Cortex of kidney (tissue), 1 donor: Measurements from ENCODE around the gene PIGU.
"Not testable (repeated sequence)": the region's sequence is repeated elsewhere in the genome, so short reads cannot be mapped to it uniquely, and the experiment has no call there.

Experiments
- DNase-seq: peaks from one replicate; lab custom pipeline; 2025; lab: John Stamatoyannopoulos, UW

PIGU gene

DNA sequence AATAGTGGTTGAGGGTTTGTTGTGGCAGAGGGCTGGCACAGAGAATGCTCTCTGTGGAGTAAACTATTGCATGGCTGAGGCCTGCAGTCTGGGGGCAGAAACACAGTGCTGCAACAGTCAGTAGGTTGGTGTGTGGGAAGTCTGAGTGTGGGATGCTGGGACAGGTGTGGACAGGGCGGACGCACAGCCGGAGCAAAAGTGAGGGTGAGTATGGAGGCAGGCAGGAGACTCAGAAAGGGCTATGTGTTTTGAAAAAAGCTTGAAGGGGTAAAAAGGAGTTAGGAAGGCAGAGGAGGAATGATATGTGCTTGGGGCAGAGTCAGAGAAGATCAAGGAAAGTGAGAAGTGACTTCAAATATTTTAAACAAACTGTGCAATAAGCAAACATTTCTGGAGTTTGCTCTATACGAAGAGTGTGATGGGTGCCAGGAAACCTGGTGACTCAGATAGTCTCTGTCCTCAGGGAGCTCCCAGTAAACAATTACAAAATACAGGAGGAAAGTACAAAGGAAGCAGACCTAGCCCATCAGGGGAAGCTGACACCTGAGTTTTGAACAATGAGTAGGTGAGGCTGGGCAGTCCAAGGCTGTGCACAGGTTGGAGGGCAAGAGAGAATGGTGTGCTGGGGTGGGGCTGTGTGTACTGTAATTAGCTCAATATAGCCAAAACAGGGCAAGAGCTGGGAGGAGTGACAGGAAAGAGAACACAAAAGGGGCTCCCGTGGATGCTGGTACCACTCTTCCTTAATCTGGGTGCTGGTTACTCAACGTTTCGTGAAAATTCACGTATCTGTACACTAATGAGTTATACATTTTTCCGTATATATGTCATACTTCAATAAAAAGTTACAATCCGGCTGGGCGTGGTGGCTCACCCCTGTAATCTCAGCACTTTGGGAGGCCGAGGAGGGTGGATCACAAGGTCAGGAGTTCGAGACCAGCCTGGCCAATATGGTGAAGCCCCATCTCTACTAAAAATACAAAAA lies 55.2 kb downstream of the PIGU start:
- no peak for DNase-seq

DNA sequence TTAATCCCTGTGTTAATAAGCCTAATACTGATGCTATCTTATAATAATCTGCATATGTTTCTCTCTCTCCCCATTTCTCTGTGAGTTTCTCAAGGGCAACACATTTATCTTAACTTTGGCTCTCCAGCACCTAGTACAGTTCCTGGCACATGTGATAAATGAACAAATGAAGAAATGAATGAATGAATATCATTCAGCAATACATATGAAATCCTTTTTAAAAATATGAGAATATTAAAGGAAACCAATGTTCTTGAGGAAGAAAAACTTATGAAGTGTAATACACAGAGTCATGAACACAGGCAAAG lies 55.9 kb downstream of the PIGU start:
- no peak for DNase-seq

DNA sequence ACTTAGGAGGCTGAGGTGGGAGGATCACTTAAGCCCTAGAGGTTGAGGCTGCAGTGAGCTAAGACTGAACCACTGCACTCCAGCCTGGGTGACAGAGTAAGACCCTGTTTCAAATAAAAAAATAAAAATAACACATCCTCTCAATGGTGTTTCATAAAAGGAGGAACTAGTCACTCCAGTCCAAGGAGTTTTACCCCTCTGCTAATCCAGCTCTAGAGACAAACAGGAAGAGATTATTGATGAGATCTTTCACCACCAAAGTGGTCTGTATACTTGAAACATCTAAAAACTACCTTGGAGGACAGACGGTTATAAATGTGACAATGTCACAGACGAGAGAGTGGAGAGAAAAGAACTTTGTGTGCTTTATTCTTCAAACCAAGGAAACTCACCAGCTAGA lies 58.2 kb downstream of the PIGU start:
- no peak for DNase-seq

DNA sequence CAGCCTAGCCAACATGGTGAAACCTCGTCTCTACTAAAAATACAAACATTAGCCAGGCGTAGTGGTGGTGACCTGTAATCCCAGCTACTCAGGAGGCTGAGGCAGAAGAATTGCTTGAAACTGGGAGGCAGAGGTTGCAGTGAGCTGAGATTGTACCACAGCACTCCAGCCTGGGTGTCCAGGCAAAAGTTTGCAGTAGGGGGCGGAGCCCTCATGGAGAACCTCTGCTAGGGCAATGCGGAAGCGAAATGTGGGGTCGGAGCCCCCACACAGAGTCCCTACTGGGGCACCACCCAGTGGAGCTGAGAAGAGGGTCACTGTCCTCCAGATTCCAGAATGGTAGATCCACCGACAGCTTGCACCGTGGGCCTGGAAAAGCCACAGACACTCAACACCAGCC lies 60.0 kb downstream of the PIGU start:
- not testable (repeated sequence) for DNase-seq

DNA sequence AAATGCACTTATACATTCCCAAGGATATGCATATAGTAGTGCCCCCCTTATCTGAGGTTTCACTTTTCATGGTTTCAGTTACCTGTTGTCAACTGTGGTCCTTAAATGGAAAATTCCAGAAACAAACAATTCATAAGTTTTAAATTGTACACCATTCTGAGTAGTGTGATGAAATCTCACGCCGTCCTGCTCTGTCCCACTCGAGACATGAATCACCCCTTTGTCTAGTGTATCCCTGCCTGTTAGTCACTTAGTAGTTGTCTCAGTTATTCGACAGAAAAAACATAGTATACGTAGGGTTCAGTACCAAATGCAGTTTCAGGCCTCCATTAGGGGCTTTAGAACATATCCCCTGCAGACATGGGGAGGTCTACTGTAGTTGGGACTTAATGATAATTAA lies 61.4 kb downstream of the PIGU start:
- no peak for DNase-seq

DNA sequence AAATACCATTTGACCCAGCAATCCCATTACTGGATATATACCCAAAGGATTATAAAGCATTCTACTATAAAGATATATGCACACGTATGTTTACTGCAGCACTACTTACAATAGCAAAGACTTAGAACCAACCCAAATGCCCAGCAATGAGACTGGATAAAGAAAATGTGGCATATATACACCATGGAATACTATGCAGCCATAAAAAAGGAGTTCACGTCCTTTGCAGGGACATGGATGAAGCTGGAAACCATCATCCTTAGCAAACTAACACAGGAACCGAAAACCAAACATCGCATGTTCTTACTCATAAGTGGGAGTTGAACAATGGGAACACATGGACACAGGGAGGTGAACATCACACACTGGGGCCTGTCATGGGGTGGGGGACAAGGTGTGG lies 64.9 kb downstream of the PIGU start:
- DNase-seq, result not testable (repeated sequence)

DNA sequence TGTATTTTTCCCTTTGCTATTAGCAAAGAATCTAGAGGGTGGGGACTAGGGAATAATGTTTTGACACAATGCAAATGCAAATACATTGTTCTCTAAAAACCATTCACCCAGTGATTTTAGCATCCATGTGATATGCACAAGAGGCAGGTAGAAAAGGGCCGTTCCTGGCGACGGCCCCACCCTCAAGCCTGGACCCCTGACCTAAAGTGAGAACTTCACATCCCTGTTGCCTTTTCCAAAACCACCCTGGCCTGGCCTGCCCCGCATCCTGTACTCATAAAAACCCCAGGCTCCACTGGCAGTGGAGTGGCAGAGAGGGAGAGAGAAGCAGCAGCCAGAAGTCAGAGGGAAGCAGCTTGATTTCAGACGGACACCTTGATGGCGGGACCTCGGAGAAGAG lies 69.8 kb downstream of the PIGU start:
- no peak for DNase-seq

DNA sequence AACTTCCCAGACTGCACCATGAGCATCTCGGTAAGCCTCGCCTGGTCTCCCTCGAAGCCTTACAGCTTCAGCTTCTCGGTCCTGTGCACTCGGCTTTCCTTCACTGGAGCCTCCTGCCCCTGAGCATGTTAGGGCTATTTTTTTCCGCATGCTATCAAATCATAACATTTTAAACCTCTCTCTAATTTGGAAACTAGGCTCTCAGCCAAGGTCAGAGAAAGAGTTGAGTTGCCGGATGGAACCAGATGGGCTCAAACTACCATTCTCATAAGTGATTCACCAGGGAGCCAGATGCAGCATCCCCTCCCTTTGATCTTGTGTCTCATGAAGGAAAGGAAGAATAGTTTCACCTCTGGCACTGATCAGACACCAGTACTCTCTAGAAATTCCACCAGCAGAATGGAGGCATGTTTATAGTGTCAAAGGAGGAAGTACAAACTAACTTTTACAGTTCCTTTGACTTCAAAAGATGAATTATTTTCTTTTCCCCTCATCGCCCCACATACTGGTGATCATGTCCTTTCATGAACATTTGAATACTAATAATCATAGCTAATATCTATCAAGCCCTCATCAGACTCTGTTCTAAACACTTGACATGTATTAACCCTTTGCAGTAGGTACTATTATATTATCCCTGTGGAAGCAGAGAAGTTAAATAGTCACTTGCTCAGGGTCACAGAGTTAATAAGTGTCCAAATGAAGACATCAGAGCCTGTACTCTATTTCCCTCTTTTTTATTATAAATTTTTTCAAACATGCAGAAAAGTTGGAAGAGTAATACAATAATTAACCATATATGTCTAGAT lies 71.7 kb downstream of the PIGU start:
- no peak for DNase-seq

DNA sequence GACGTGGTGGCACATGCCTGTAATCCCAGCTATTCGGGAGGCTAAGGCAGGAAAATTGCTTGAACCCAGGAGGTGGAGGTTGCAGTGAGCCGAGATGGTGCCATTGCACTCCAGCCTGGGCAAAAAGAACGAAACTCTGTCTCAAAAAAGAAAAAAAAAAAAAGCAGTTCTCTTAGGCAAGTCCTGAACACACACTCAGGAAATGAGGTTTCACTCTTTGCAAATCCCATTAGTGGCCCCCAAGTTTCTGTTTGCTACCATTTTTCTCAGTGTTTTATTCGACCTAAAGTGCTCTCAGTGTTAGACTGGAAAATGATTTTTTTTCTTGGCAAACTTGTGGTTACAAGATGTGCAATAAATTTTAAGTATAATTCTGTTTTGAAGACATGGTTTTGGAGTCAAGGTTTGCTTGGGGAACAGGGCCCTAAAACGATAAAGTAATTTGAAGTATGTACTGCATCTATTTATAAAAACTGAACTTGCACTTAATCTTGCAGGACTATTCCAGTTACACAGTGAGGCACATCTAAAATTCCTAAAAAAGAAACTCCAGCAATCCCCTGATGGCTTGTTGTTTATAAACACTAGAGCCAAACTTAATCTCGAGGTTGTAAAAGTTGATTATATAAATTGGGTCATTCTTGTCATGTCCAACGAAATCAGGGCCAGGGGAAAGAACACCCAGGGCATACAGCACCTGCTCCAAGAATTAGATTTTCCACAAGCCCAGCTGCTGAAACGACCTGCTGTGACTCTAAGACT lies 75.8 kb downstream of the PIGU start:
- no peak for DNase-seq

DNA sequence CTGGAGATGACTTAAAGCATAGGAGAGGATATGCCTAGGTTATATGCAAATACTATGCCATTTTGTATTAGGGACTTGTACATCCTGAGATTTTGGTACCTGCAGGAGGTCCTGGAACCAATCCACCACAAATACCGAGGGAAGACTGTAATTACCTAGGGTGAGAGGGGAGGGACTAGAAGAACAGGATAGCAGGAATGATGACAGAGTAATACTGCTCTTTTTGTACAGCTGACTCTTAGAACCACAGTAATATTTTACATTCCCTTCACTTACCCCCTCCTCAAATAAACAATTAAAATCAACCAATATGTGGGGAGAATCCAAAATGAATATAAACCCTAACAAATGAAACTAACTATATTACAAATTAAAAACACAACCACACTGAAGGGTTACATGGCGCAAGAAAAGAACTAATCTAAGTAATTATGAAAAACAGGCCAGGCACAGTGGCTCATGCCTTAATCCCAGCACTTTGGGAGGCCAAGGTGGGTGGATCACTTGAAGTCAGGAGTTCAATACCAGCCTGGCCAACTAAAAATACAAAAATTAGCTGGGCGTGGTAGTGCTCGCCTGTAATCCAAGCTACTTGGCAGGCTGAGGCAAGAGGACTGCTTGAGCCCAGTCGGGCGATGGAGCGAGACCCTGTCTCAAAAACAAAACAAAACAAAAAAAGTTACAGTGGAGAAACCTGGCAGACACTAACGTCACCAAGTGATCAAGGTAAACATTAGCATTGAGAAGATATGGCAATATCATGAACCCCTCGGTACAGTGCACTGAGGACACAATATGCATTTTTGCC lies 81.3 kb downstream of the PIGU start:
- no peak for DNase-seq

DNA sequence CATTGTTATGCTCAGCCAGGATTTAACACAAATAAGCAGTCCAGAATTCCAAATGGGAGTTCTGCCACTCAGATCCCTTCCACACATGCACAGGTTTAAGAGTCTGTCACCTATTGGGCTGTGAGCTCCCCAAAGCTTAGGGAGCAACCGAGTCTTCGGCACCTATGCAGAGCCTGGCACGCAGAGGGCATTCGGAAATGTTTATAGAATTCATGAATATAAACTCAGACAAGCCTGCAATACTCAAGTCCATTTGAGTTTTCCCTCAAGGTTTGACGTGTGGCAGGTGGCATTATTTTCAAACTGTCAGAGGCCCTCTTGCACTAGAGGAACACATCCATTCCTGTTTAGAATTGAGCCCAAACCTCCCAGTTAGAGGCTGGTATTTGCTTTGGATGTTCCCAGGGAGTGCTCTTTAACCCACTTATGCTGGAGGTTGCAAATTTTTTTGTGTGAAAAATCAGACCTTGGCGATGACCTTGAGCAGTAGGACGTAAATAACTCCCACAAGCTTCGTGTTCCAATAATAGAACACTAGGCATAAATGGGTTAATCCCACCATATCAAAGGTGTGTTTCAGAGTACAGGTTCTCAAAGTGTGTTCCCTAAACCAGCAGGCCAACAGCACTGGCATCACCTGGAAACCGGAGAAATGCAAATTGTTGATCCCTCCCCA lies 90.3 kb downstream of the PIGU start:
- no peak for DNase-seq

DNA sequence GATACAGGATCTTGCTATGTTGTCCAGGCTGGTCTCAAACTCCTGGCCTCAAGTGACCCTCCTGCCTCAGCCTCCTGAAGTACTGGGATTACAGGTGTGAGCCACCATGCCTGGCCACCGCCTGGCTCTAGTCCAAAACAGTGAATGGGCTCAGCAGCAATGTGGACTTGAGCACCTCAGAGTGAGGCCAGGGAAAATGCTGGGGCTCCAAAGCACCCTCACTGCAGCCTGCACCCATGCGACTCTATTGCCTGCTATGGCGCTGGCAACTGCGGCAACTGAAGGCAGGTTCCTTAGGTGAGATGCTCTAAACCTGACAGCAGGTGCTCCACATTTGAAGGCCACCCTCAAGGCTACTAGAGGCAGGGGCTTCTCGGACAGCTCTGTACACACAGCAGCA lies 91.9 kb downstream of the PIGU start:
- DNase-seq, result no peak

DNA sequence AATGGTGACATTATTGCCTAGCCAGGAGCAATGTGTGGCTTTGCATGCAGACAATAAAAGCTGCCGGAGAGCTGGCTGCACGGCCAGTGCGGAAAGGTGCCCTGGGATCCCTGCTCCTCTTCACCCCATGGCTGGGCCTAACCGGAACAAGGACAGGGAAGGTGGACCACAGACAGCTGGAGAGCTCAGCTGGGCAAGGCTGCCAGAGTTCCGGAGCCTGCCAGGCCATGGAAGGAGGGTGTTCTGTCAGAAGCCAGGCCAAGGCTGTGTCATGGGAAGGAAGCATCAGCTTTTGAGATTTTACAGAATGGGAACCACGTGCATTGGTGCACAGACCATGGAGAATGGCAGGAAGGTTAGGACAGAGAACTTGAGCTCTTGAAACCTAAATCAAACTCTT lies 93.3 kb downstream of the PIGU start:
- DNase-seq, result no peak

DNA sequence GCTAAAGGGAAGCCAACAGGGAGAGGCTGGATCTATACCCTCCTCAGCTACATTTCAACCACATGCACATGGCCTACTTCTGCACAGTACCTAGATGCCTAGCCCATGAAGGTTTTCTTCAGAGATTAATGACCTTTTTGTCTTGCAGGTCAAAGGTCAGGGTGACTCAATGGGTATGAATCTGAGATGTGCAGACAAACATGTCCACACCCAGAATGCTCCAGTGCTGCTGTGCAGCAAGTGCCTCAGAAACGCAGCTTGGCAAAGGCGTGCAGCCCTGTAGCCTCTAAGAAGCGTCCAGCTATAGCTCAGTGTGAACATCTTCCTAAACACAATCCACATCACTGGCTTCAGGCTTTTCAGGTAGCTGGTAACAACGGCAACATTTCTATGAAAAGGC lies 94.0 kb downstream of the PIGU start:
- no peak for DNase-seq

DNA sequence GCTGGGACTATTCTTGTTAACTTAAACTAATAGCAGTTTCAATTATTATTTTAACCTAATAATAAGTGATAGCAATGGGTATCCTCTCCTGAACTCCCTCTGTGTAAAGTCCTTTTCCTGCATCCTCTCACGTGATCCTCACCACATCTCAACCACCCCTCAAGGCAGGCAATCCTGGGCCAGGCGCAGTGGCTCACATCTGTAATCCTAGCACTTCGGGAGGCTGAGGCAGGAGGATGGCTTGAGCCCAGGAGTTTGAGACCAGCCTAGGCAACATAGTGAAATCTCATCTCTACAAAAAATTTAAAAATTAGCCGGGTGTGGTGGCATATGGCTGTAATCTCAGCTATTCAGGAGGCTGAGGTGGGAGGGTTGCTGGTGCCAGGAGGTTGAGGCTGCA lies 94.7 kb downstream of the PIGU start:
- no peak for DNase-seq

DNA sequence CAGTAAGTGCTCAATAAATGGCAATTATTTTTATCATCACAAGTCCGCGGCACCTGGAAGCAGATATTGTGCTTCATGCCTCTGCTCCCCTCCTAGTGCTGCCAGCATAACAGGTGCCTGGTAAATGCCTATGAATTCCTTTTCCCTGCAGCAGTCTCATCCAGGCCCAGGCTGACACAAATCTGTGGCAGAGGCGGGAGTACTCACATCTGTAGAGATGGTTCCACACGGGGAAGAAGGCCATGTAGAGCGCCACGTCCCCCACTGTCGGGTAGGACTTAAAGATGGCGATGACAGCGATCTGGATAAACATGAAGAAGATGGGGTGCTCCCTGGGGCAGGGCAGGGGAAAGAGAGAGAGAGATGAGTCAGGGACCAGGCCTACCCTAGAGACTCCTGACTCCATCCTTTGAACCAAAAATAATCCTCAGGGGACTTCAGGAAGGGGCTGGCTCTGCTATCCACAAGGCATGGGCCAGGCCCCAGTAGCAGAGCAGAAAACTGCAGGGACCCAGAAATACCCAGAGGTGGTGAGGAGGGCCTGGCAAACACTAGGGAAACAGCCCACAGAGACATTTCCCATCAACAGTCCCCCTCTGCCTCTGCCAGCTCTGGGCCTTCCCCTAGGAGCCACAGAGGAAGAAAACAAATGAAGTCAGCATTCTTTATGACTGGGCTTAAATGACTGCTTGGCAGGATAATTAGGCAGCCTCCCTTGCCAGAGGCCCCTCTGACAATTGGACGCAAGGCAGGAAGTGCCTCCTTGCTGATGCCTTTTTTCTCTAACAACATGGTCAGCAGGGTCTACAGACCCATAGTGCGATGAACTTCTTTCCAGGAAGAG lies 95.3 kb downstream of the PIGU start:
- no peak for DNase-seq

DNA sequence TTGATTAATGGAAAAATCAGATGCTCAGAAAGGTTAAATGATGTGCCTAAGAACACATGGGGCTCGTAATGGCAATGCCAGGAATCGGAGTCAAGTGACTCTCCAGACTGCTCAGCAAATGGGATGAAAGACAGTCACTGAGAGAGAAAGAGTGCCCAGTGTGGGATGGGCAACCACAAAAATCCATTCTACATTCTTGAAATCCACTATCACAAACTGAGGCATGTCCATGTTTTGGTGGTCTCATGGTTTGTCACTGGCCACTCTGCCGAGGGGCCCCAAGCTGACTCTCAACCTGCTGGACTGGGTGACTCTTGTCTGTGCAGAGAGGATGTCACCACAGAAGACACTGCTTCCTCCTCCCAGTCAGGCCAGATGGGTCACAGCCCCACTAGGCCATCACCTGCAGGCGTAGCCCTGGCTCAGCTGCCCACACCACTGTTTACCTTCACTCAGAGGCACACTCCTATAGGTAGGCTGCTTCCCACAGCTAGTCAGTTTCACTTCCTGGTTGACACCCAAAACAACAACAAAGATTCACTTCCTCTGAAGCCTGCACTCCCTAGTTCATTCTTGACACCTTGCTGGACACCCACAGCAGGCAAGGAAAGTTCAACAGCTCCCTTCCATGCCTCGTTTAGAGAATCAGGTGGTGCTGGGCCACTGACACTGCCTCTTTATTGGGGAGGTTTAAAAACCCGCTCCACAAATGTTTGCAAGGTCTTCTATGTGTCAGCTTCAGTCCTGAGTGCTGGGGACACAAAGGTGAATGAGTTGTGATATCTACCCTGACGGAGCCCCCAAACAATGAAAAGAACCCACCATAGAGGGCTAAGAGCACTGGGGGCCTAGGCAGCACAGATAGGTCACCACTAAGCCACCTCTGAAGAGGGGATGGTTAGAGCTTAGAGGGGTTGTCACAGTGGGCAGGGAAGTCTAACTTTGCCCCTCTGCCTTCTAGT lies 96.6 kb downstream of the PIGU start:
- DNase-seq, result no peak

DNA sequence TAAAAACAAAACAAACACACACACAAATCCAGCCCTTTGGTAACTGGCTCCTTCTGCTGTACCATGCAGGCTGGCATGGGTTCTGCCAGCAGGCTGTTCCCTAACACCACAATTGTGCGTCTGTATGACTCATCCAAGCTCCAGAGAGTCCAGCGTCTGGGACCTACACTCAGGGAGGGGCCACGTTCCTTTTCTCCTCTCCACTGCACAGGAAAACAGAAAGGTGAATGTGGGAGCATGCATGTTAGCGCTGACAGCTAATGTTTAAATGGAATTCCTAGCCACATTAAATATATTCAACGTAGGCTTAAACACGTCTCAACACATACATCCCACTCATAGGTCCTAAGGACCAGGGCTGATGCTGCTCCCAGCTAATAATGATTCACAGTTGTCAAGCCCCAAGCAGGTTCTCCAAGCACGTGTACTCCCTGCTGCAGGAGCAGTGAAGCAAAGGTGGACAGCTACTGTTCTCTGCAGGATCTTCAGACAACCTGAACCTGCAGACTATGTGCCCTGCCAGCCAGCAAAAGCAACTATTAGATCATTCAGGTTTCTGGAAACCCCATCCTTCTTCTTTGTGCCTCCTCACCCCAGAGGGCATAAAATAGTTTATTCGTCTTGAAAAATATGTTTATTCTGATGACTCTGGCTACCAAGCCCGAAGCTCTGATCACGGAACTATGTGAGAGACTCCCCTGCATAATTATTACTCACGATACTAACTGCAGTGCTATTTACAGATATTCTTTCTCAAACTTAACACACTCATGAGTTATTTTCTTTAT lies 97.5 kb downstream of the PIGU start:
- no peak for DNase-seq
